ENCODE results near the gene ANTKMT. TPM values are rescaled to one million over a fixed set of nuclear protein-coding genes. Genes with fewer than 3 reads are reported as not detected.

ANTKMT gene

Small RNA genes lying within 50 kb of the gene (small RNA-seq; reads per million reads assigned to genes)
- not detected for gene MIR662 (ENCODE audit: insufficient read depth)
